Measurements from ENCODE around the gene SYMPK. TPM values are rescaled to one million over a fixed set of nuclear protein-coding genes. Genes with fewer than 3 reads are reported as not detected.
A peak's percentile ranks its signal among the peaks of the same experiment; 100 is the strongest.

SYMPK gene
- total and polyA plus RNA-seq, 7 experiments from 2014 or later: 9.9 to 110 (median 84.2) TPM

GRCh38 chr19:45767881-45768654 lies 94.9 kb downstream of the SYMPK start:
- Histone ChIP-seq H3K27me3 (ENCODE audit: control insufficient read depth in 2 of 2, insufficient read depth in 2 of 2, low read length in 2 of 2) (no peaks in the 10 kb centered on the region), H3K4me1 (ENCODE audit: control insufficient read depth in 2 of 2, insufficient read depth in 2 of 2, low read length in 2 of 2) (peaks cover 9 to 13% of the 10 kb centered on the region in 2 donors), H3K36me3 (ENCODE audit: control insufficient read depth in 2 of 3, insufficient read depth in 3 of 3, low read length in 3 of 3) (no peaks in the 10 kb centered on the region), H3K27ac (ENCODE audit: low read depth, low read length) (no peak overlapping the region), H3K4me3 (ENCODE audit: low read length) (peak overlapping the region; percentile 56), H3K9me3 (ENCODE audit: control insufficient read depth in 2 of 3, low read length in 3 of 3) (no peaks in the 10 kb centered on the region)
- Mint-ChIP-seq H3K9me3 (no peaks in the 10 kb centered on the region), H3K4me3 (peak overlapping the region; percentile 59 to 92 (median 75)), H3K27me3 (peaks cover 0 to 35% (median 7%) of the 10 kb centered on the region in 5 donors), H3K27ac (no peak overlapping the region), H3K4me1 (peaks cover 0 to 16% (median 8%) of the 10 kb centered on the region in 7 donors), H3K36me3 (no peaks in the 10 kb centered on the region)
- ATAC-seq: no peak
- intact Hi-C loops (cut with micrococcal nuclease): loop anchor here in 1 of 2 donors (5.0 to 10.0 kb wide), 2 partner anchors 51 to 227 kb away; partner anchors contain the start of gene CCDC61
- ChIA-PET CTCF (interaction anchor here (0.6 to 4.8 kb wide), 7 partner anchors 17 to 1716 kb away, joined by 3 to 99 read pairs (median 5); partner anchors contain the start of genes KPTN and SYMPK), POLR2A (interaction anchor here (1.1 to 2.8 kb wide), 6 partner anchors 11 to 51 kb away, joined by 3 to 10 read pairs (median 4); partner anchors contain the start of gene DMWD)
- peak in 2 of 9 donors; percentile 31 to 62 for DNase-seq

GRCh38 chr19:45767410-45767880 lies 95.5 kb downstream of the SYMPK start:
- Histone ChIP-seq H3K27me3 (ENCODE audit: control insufficient read depth in 2 of 2, insufficient read depth in 2 of 2, low read length in 2 of 2) (no peaks in the 10 kb centered on the region), H3K9me3 (ENCODE audit: control insufficient read depth in 2 of 3, low read length in 3 of 3) (no peaks in the 10 kb centered on the region), H3K4me1 (ENCODE audit: control insufficient read depth in 2 of 2, insufficient read depth in 2 of 2, low read length in 2 of 2) (peaks cover 9 to 13% of the 10 kb centered on the region in 2 donors), H3K4me3 (ENCODE audit: low read length) (no peak overlapping the region), H3K36me3 (ENCODE audit: control insufficient read depth in 2 of 3, insufficient read depth in 3 of 3, low read length in 3 of 3) (no peaks in the 10 kb centered on the region), H3K27ac (ENCODE audit: low read depth, low read length) (no peak overlapping the region)
- Mint-ChIP-seq H3K27ac (no peak overlapping the region), H3K4me1 (peaks cover 0 to 16% (median 8%) of the 10 kb centered on the region in 7 donors), H3K4me3 (peak overlapping the region; percentile 10 to 92 (median 38)), H3K27me3 (peaks cover 0 to 35% (median 7%) of the 10 kb centered on the region in 5 donors), H3K36me3 (no peaks in the 10 kb centered on the region), H3K9me3 (no peaks in the 10 kb centered on the region)
- ChIA-PET CTCF (interaction anchor here (0.6 to 4.8 kb wide), 3 partner anchors 32 to 1717 kb away, joined by 3 to 99 read pairs (median 6); partner anchors contain the start of gene KPTN), POLR2A (interaction anchor here (1.1 to 1.5 kb wide), 2 partner anchors 23 to 36 kb away, joined by 3 to 4 read pairs; no protein-coding TSS in a partner anchor)
- DNase-seq (no peak), ATAC-seq (no peak)
- intact Hi-C loops (cut with micrococcal nuclease): loop anchor here in 1 of 2 donors (5.0 to 10.0 kb wide), 2 partner anchors 50 to 227 kb away; partner anchors contain the start of gene CCDC61

- ATAC-seq (no peak), DNase-seq (no peak)
- POLR2A ChIA-PET: interaction anchor here (1.1 kb wide), 1 partner anchor 23 kb away, joined by 4 read pairs; no protein-coding TSS in a partner anchor
- H3K27me3 Mint-ChIP-seq: peaks cover 0 to 33% (median 6%) of the 10 kb centered on the region in 5 donors
- Histone ChIP-seq H3K4me3 (ENCODE audit: low read length) (no peak overlapping the region), H3K4me1 (ENCODE audit: control insufficient read depth in 2 of 2, insufficient read depth in 2 of 2, low read length in 2 of 2) (peaks cover 9 to 13% of the 10 kb centered on the region in 2 donors), H3K27me3 (ENCODE audit: control insufficient read depth in 2 of 2, insufficient read depth in 2 of 2, low read length in 2 of 2) (no peaks in the 10 kb centered on the region), H3K36me3 (ENCODE audit: control insufficient read depth in 2 of 3, insufficient read depth in 3 of 3, low read length in 3 of 3) (no peaks in the 10 kb centered on the region), H3K9me3 (ENCODE audit: control insufficient read depth in 2 of 3, low read length in 3 of 3) (no peaks in the 10 kb centered on the region), H3K27ac (ENCODE audit: low read depth, low read length) (no peak overlapping the region)
- no peaks in the 10 kb centered on the region for H3K36me3 Mint-ChIP-seq
- peaks cover 0 to 13% (median 4%) of the 10 kb centered on the region in 7 donors for H3K4me1 Mint-ChIP-seq
- intact Hi-C loops (cut with micrococcal nuclease): loop anchor here in 1 of 2 donors (5.0 to 10.0 kb wide), 2 partner anchors 50 to 228 kb away; partner anchors contain the start of gene CCDC61
- CTCF ChIA-PET: interaction anchor here (4.8 kb wide), 1 partner anchor 32 kb away, joined by 99 read pairs; no protein-coding TSS in a partner anchor
- no peak overlapping the region for H3K27ac Mint-ChIP-seq
- peak overlapping the region in 9 of 10 donors; percentile 25 to 92 (median 33) for H3K4me3 Mint-ChIP-seq
- no peaks in the 10 kb centered on the region for H3K9me3 Mint-ChIP-seq
Measured at GRCh38 chr19:45766869-45767346, 96.0 kb downstream of the SYMPK start.

GRCh38 chr19:45766296-45766868 lies 96.6 kb downstream of the SYMPK start:
- intact Hi-C loops (cut with micrococcal nuclease): loop anchor here in 1 of 2 donors (5.0 to 10.0 kb wide), 2 partner anchors 49 to 228 kb away; partner anchors contain the start of gene CCDC61
- Histone ChIP-seq H3K27ac (ENCODE audit: low read depth, low read length) (no peak overlapping the region), H3K27me3 (ENCODE audit: control insufficient read depth in 2 of 2, insufficient read depth in 2 of 2, low read length in 2 of 2) (no peaks in the 10 kb centered on the region), H3K36me3 (ENCODE audit: control insufficient read depth in 2 of 3, insufficient read depth in 3 of 3, low read length in 3 of 3) (no peaks in the 10 kb centered on the region), H3K4me3 (ENCODE audit: low read length) (no peak overlapping the region), H3K4me1 (ENCODE audit: control insufficient read depth in 2 of 2, insufficient read depth in 2 of 2, low read length in 2 of 2) (peaks cover 9 to 13% of the 10 kb centered on the region in 2 donors), H3K9me3 (ENCODE audit: control insufficient read depth in 2 of 3, low read length in 3 of 3) (no peaks in the 10 kb centered on the region)
- Mint-ChIP-seq H3K36me3 (no peaks in the 10 kb centered on the region), H3K4me1 (peaks cover 0 to 13% (median 4%) of the 10 kb centered on the region in 7 donors), H3K9me3 (no peaks in the 10 kb centered on the region), H3K27ac (no peak overlapping the region), H3K4me3 (peak overlapping the region in 1 of 10 donors; percentile 92), H3K27me3 (peaks cover 0 to 30% (median 6%) of the 10 kb centered on the region in 5 donors)
- ATAC-seq (no peak), DNase-seq (no peak)
- POLR2A ChIA-PET: no interaction called here
- CTCF ChIA-PET: interaction anchor here (4.8 kb wide), 1 partner anchor 33 kb away, joined by 99 read pairs; no protein-coding TSS in a partner anchor

DNA sequence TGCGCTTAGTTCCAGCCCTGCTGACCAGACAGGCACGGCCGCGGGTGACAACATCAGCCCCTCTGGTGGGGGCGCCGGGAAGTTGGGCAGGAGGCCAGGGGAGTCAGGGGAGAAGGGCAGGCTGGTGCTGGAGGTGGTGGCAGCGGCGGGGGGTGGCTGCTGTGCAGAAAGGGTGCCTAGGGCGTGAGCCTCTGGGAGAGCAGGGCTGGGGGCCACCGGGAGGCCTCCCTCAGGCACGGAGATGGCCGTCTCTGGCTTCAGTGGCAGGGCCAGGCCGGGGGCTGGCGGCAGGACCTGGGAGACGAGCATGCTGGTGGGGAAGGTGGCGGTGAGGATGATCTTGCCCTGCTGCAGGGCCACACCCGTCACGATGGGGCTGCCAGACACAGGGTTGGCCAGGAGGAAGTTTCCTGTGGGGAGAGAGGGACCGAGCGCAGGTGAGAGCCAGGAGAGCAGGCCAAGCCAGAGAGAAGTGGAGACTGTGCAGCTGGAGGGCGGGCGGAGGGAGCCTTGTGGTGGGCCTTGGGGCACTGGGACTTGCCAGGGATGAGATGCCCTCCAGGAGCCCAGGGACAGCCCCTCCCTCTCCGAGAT lies 97.1 kb downstream of the SYMPK start:
- Mint-ChIP-seq H3K4me1 (peaks cover 0 to 9% (median 4%) of the 10 kb centered on the region in 7 donors), H3K4me3 (peak overlapping the region in 1 of 10 donors; percentile 68), H3K9me3 (no peaks in the 10 kb centered on the region), H3K36me3 (no peaks in the 10 kb centered on the region), H3K27ac (no peak overlapping the region), H3K27me3 (peaks cover 0 to 26% (median 6%) of the 10 kb centered on the region in 5 donors)
- DNase-seq (no peak), ATAC-seq (no peak)
- H3K9me3 ChIP-seq (ENCODE audit: control insufficient read depth in 2 of 3, low read length in 3 of 3): no peaks in the 10 kb centered on the region
- no peaks in the 10 kb centered on the region for H3K36me3 ChIP-seq (ENCODE audit: control insufficient read depth in 2 of 3, insufficient read depth in 3 of 3, low read length in 3 of 3)
- intact Hi-C loops (cut with micrococcal nuclease): loop anchor here in 1 of 2 donors (5.0 to 10.0 kb wide), 2 partner anchors 48 to 229 kb away; partner anchors contain the start of gene CCDC61
- ChIA-PET POLR2A (no interaction called here), CTCF (no interaction called here)
- peaks cover 8 to 9% of the 10 kb centered on the region in 2 donors for H3K4me1 ChIP-seq (ENCODE audit: control insufficient read depth in 2 of 2, insufficient read depth in 2 of 2, low read length in 2 of 2)
- no peak overlapping the region for H3K27ac ChIP-seq (ENCODE audit: low read depth, low read length)
- no peaks in the 10 kb centered on the region for H3K27me3 ChIP-seq (ENCODE audit: control insufficient read depth in 2 of 2, insufficient read depth in 2 of 2, low read length in 2 of 2)
- H3K4me3 ChIP-seq (ENCODE audit: low read length): no peak overlapping the region
